ENCODE data around the gene UAP1. TPM values are rescaled to one million over a fixed set of nuclear protein-coding genes. Genes with fewer than 3 reads are reported as not detected.
"Not testable (repeated sequence)": the region's sequence is repeated elsewhere in the genome, so short reads cannot be mapped to it uniquely, and the experiment has no call there.

UAP1 gene
- total RNA-seq, 1 experiment from 2014 or later, result 601 TPM

- Histone ChIP-seq H3K27me3 (no peaks in the 10 kb centered on the region), H3K36me3 (peaks cover 96% of the 10 kb centered on the region), H3K9me3 (no peaks in the 10 kb centered on the region), H3K4me3 (no peak overlapping the region)
- no peak for DNase-seq
These were observed 25.8 kb downstream of the UAP1 start for GRCh38 chr1:162587347-162587746.

- DNase-seq, result no peak
- Histone ChIP-seq H3K9me3 (no peaks in the 10 kb centered on the region), H3K36me3 (peaks cover 96% of the 10 kb centered on the region), H3K4me3 (no peak overlapping the region), H3K27me3 (no peaks in the 10 kb centered on the region)
These were observed 26.3 kb downstream of the UAP1 start for GRCh38 chr1:162587761-162588260.

- Histone ChIP-seq H3K36me3 (peaks cover 95% of the 10 kb centered on the region), H3K9me3 (no peaks in the 10 kb centered on the region), H3K4me3 (no peak overlapping the region), H3K27me3 (no peaks in the 10 kb centered on the region)
- DNase-seq, result no peak
These were observed 28.6 kb downstream of the UAP1 start for GRCh38 chr1:162590101-162590500.

- H3K27me3 ChIP-seq, result no peaks in the 10 kb centered on the region
- H3K36me3 ChIP-seq, result peaks cover 94% of the 10 kb centered on the region
- DNase-seq, result no peak
- H3K4me3 ChIP-seq, result no peak overlapping the region
- no peaks in the 10 kb centered on the region for H3K9me3 ChIP-seq
These were observed 29.2 kb downstream of the UAP1 start for GRCh38 chr1:162590686-162591085.

- peaks cover 97% of the 10 kb centered on the region for H3K36me3 ChIP-seq
- no peak overlapping the region for H3K4me3 ChIP-seq
- no peaks in the 10 kb centered on the region for H3K9me3 ChIP-seq
- no peak for DNase-seq
- no peaks in the 10 kb centered on the region for H3K27me3 ChIP-seq
These were observed 35.1 kb downstream of the UAP1 start for GRCh38 chr1:162596514-162597170.

GRCh38 chr1:162599451-162599850, 37.9 kb downstream of the UAP1 start:
- H3K36me3 ChIP-seq, result peaks cover 91% of the 10 kb centered on the region
- H3K9me3 ChIP-seq, result no peaks in the 10 kb centered on the region
- no peak overlapping the region for H3K4me3 ChIP-seq
- DNase-seq, result no peak
- no peaks in the 10 kb centered on the region for H3K27me3 ChIP-seq

- H3K4me3 ChIP-seq, DNase-seq: not testable (repeated sequence)
- H3K36me3 ChIP-seq, result peaks cover 71% of the 10 kb centered on the region
These were observed 41.6 kb downstream of the UAP1 start for GRCh38 chr1:162603117-162603516.

GRCh38 chr1:162605225-162605927, 43.9 kb downstream of the UAP1 start:
- peaks cover 68% of the 10 kb centered on the region for H3K36me3 ChIP-seq
- H3K9me3 ChIP-seq, result no peaks in the 10 kb centered on the region

More at GRCh38 chr1:162603117-162603516, 41.6 kb downstream of the UAP1 start:
- not testable (repeated sequence) for H3K9me3 ChIP-seq, H3K27me3 ChIP-seq

GRCh38 chr1:162609306-162609705, 47.8 kb downstream of the UAP1 start:
- DNase-seq, result no peak

More at GRCh38 chr1:162605225-162605927, 43.9 kb downstream of the UAP1 start:
- Histone ChIP-seq H3K4me3 (no peak overlapping the region), H3K27me3 (no peaks in the 10 kb centered on the region)
- no peak for DNase-seq

GRCh38 chr1:162612606-162613400, 51.3 kb downstream of the UAP1 start:
- peaks cover 28% of the 10 kb centered on the region for H3K36me3 ChIP-seq
- peak; percentile 61 for DNase-seq

More at GRCh38 chr1:162609306-162609705, 47.8 kb downstream of the UAP1 start:
- H3K9me3 ChIP-seq, result no peaks in the 10 kb centered on the region
- no peaks in the 10 kb centered on the region for H3K27me3 ChIP-seq
- H3K36me3 ChIP-seq, result peaks cover 36% of the 10 kb centered on the region
- no peak overlapping the region for H3K4me3 ChIP-seq

GRCh38 chr1:162616848-162617247, 55.3 kb downstream of the UAP1 start:
- DNase-seq, result no peak
- Histone ChIP-seq H3K4me3 (no peak overlapping the region), H3K36me3 (peaks cover 8% of the 10 kb centered on the region), H3K27me3 (no peaks in the 10 kb centered on the region), H3K9me3 (peaks cover 3% of the 10 kb centered on the region; the same call in 1 of the 2 replicates)

More at GRCh38 chr1:162612606-162613400, 51.3 kb downstream of the UAP1 start:
- H3K9me3 ChIP-seq, result peaks cover 3% of the 10 kb centered on the region; the same call in 1 of the 2 replicates
- H3K4me3 ChIP-seq, result no peak overlapping the region
- H3K27me3 ChIP-seq, result no peaks in the 10 kb centered on the region

GRCh38 chr1:162617513-162617912, 56.0 kb downstream of the UAP1 start:
- H3K36me3 ChIP-seq, result peaks cover 8% of the 10 kb centered on the region
- peaks cover 3% of the 10 kb centered on the region; the same call in 1 of the 2 replicates for H3K9me3 ChIP-seq
- H3K4me3 ChIP-seq, result no peak overlapping the region
- no peaks in the 10 kb centered on the region for H3K27me3 ChIP-seq
- no peak for DNase-seq

- Histone ChIP-seq H3K36me3 (peaks cover 8% of the 10 kb centered on the region), H3K27me3 (no peaks in the 10 kb centered on the region), H3K9me3 (peaks cover 3% of the 10 kb centered on the region; the same call in 1 of the 2 replicates), H3K4me3 (no peak overlapping the region)
- no peak for DNase-seq
These were observed 57.6 kb downstream of the UAP1 start for GRCh38 chr1:162619076-162619475.

- no peaks in the 10 kb centered on the region for H3K27me3 ChIP-seq
- DNase-seq, result no peak
- peaks cover 3% of the 10 kb centered on the region; the same call in 1 of the 2 replicates for H3K9me3 ChIP-seq
- H3K36me3 ChIP-seq, result peaks cover 8% of the 10 kb centered on the region
- no peak overlapping the region for H3K4me3 ChIP-seq
These were observed 59.7 kb downstream of the UAP1 start for GRCh38 chr1:162621256-162621655.

GRCh38 chr1:162625679-162626078, 64.2 kb downstream of the UAP1 start:
- DNase-seq, result no peak
- Histone ChIP-seq H3K9me3 (no peaks in the 10 kb centered on the region), H3K27me3 (no peaks in the 10 kb centered on the region), H3K36me3 (no peaks in the 10 kb centered on the region), H3K4me3 (no peak overlapping the region)

- H3K27me3 ChIP-seq, result no peaks in the 10 kb centered on the region
- H3K36me3 ChIP-seq, result no peaks in the 10 kb centered on the region
- H3K9me3 ChIP-seq, result no peaks in the 10 kb centered on the region
- no peak for DNase-seq
- H3K4me3 ChIP-seq, result no peak overlapping the region
These were observed 64.6 kb downstream of the UAP1 start for GRCh38 chr1:162626094-162626493.

- Histone ChIP-seq H3K9me3 (no peaks in the 10 kb centered on the region), H3K4me3 (no peak overlapping the region), H3K27me3 (no peaks in the 10 kb centered on the region), H3K36me3 (no peaks in the 10 kb centered on the region)
- DNase-seq, result no peak
These were observed 65.2 kb downstream of the UAP1 start for GRCh38 chr1:162626761-162627160.

Data from MG63 (cell line).